ENCODE results near the gene LILRA6. TPM values are rescaled to one million over a fixed set of nuclear protein-coding genes. Genes with fewer than 3 reads are reported as not detected.

Gene LILRA6
- total and polyA plus RNA-seq, 10 of the 15 experiments (the other 5 are each of a cell fraction or from before 2014, with no cell fraction given): 0.04 to 1.7 (median 0.09) TPM; not detected in 2

DNA sequence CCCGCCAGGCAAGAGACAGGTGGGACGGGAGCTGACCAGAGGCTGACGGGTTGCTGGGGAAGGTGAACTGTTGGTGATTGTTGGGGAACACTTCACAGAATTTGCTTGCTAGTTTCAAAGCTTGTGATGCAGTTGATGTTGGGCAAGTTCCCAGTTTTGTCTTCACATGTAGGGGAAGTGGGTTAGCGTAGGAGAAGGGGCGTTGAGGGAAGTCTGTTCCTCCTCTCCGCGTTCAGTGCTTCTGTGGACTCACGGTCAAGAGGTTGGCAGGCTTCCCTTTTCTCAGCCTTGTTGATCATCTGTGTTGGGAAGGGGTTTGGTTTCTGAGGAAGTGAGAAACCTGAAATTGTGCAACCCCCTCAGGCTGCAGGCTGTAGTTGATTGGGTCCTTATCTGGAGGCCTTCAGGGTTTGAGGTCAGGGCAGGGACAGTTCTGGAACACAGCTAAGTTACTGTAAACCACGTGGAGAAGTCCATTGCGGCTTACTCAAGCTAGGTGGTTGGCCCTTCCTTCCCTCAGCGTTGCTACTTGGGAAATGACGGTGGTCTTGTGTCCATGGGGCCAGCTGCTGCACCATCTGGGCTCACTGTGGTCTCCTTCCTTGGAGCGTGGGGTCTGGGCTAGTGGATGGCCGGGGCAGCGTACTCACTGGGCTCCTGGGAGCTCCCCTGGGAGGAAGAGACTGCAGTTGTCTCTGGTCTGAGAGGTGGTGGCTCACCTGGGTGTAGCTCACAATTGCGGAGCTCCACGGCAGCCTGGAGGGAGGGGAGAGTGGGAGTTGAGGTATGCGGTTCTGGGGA is 34.4 kb downstream of the LILRA6 start (continued):
- TF ChIP-seq IRF3 (IDR thresholded peaks at IDR 0.05) (no peak), ZNF24 (IDR thresholded peaks at IDR 0.05) (no peak), SUZ12 (IDR thresholded peaks at IDR 0.05; ENCODE audit: unreplicated experiment) (no peak), CBX5 (IDR thresholded peaks at IDR 0.05; ENCODE audit: low read depth) (no peak), ZNF207 (IDR thresholded peaks at IDR 0.05; ENCODE audit: borderline replicate concordance) (0 out of 2 replicates have a peak, but pooled peaks have one; percentile 31), ZBTB11 (CRISPR knock-in tag; IDR thresholded peaks at IDR 0.05) (no peak), YY1 (IDR thresholded peaks at IDR 0.05; ENCODE audit: low read depth, low read length) (no peak), CHD2 (IDR thresholded peaks at IDR 0.05; ENCODE audit: borderline replicate concordance, low read depth, low read length) (no peak), CBX3 (IDR thresholded peaks at IDR 0.05; ENCODE audit: borderline replicate concordance, low read depth) (no peak), MAX (IDR thresholded peaks at IDR 0.05; ENCODE audit: low read depth, low read length) (no peak), USF2 (IDR thresholded peaks at IDR 0.05; ENCODE audit: borderline replicate concordance, low read depth, low read length) (no peak), ATF7 (IDR thresholded peaks at IDR 0.05; ENCODE audit: low read depth) (peak; percentile 50; the same call in 1 of the 2 replicates), HDAC2 (IDR thresholded peaks at IDR 0.05) (no peak), CEBPB (IDR thresholded peaks at IDR 0.05; ENCODE audit: borderline replicate concordance in 1 of 2, low read depth in 2 of 2, low read length in 2 of 2) (peak in 1 of 2 experiments; percentile 82; a peak in 2 of 4 replicates), HCFC1 (IDR thresholded peaks at IDR 0.05; ENCODE audit: low read length) (no peak)
- TF ChIP-seq, protein P1, sequence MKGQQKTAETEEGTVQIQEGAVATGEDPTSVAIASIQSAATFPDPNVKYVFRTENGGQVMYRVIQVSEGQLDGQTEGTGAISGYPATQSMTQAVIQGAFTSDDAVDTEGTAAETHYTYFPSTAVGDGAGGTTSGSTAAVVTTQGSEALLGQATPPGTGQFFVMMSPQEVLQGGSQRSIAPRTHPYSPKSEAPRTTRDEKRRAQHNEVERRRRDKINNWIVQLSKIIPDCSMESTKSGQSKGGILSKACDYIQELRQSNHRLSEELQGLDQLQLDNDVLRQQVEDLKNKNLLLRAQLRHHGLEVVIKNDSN (IDR thresholded peaks at IDR 0.05; ENCODE audit: borderline replicate concordance, extremely low read length, insufficient read depth, low read depth, low read length): peak; percentile 34
- TF ChIP-seq, protein P2, sequence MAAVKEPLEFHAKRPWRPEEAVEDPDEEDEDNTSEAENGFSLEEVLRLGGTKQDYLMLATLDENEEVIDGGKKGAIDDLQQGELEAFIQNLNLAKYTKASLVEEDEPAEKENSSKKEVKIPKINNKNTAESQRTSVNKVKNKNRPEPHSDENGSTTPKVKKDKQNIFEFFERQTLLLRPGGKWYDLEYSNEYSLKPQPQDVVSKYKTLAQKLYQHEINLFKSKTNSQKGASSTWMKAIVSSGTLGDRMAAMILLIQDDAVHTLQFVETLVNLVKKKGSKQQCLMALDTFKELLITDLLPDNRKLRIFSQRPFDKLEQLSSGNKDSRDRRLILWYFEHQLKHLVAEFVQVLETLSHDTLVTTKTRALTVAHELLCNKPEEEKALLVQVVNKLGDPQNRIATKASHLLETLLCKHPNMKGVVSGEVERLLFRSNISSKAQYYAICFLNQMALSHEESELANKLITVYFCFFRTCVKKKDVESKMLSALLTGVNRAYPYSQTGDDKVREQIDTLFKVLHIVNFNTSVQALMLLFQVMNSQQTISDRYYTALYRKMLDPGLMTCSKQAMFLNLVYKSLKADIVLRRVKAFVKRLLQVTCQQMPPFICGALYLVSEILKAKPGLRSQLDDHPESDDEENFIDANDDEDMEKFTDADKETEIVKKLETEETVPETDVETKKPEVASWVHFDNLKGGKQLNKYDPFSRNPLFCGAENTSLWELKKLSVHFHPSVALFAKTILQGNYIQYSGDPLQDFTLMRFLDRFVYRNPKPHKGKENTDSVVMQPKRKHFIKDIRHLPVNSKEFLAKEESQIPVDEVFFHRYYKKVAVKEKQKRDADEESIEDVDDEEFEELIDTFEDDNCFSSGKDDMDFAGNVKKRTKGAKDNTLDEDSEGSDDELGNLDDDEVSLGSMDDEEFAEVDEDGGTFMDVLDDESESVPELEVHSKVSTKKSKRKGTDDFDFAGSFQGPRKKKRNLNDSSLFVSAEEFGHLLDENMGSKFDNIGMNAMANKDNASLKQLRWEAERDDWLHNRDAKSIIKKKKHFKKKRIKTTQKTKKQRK (IDR thresholded peaks at IDR 0.05; ENCODE audit: low read depth, low read length): no peak; the same call in 1 of the 2 replicates
